Coronary artery (tissue), 2 donors: ENCODE measurements around the gene CHST11.

ENCODE experiments used
- DNase-seq: peaks from one replicate; pipeline ENCODE4 v3.0.0-alpha.2; 2017; ENCODE audit warnings: low spot score
- H3K27ac ChIP-seq, 2 donors: fragments of 200-600 bp; sonication (generic); one replicate each; pipeline ENCODE4 v1.5.1; 2016 to 2019
- H3K4me3 ChIP-seq: fragments of 200-600 bp; sonication (generic); 2 replicates; pipeline ENCODE4 v1.5.1; 2016; ENCODE audit warnings: mild to moderate bottlenecking, moderate library complexity
- TF ChIP-seq, protein P1 (sequence below): fragments of 200-600 bp; sonication (generic); IDR thresholded peaks from one replicate; pipeline ENCODE4 v1.5.1; 2019; ENCODE audit warnings: antibody characterized with exemption

CHST11 gene

DNA sequence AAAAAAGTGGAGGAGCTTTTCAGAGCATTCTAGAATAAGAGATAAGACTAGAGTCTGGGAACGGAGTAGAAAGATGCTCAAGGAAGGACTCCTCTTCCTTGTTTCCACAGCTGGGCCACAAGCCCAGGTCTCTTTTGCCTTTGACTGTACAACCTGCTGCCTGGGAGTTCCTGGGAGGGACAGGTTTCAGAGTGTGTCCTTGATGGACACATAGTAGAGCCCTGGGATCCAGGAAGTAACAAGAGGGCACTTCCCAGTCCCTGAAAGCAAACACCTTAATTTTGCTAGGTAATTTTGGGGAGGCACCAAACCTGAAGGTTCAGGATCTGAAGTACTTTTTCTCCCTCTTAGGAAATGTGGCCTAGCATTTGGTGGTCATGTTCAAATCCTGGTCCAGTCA is 44.4 kb downstream of the CHST11 start:
- TF ChIP-seq, protein P1, sequence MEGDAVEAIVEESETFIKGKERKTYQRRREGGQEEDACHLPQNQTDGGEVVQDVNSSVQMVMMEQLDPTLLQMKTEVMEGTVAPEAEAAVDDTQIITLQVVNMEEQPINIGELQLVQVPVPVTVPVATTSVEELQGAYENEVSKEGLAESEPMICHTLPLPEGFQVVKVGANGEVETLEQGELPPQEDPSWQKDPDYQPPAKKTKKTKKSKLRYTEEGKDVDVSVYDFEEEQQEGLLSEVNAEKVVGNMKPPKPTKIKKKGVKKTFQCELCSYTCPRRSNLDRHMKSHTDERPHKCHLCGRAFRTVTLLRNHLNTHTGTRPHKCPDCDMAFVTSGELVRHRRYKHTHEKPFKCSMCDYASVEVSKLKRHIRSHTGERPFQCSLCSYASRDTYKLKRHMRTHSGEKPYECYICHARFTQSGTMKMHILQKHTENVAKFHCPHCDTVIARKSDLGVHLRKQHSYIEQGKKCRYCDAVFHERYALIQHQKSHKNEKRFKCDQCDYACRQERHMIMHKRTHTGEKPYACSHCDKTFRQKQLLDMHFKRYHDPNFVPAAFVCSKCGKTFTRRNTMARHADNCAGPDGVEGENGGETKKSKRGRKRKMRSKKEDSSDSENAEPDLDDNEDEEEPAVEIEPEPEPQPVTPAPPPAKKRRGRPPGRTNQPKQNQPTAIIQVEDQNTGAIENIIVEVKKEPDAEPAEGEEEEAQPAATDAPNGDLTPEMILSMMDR = no peak
- Histone ChIP-seq H3K4me3 (no peak overlapping the region), H3K27ac (no peak overlapping the region)
- DNase-seq = no peak

DNA sequence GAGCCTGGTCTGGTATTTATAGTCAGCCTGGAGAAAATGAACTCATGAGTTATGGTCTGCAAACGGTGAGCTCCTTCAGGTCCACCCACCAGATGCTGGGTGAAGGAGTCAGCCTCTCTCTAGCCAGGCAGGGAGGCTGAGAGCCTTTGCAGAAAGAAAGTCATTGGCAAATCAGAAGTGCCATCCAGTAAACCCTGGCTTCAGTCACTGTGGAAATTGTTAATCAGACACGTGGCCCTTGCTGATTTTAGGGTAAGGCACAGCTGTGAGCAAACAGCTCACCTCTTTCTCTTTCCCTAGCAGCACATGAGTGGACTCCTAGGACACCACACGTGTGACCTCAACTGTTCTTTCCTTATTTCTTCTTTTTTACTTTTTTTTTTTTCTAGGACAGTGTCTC is 44.9 kb downstream of the CHST11 start:
- H3K4me3 ChIP-seq = no peak overlapping the region
- no peak for DNase-seq
- no peak overlapping the region for H3K27ac ChIP-seq
- TF ChIP-seq, protein P1 = no peak

DNA sequence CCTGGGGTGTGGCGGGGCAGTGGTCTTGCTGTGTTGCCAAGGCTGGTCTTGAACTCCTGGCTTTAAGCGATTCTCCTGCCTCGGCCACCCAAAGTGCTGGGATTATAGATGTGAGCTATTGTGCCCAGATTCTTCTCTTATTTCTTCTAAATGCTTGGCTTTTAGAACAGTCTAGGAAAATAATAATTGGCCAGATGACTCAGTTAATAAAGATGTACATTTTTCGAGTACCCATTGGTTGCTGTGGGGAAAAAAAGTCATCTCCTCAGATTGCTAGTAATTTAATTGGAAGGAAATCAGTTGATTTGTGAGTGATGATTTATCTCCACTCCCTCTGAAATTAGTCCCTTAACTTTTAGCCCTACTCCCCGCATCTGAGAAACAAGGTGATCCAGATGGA is 45.5 kb downstream of the CHST11 start:
- TF ChIP-seq, protein P1 = no peak
- H3K27ac ChIP-seq = no peak overlapping the region

DNA sequence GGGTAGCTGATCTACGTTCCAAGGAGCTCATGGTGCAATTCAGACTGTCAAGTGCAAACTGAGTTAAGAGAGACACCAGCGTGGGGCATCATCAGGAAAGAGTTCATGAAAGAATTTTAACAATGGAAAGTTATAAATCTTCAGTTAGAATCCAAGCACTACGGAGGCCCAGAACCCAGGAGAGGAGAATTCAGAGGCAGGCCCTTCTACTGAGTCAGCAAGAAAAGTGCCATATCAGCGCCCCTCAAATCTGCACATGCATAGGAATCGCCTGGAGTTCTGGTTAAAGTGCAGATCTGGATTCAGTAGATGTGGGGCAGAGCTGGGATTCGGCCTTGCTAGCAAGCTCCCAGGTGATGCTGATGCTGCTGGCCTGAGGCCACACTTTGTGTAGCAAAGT is 45.9 kb downstream of the CHST11 start:
- H3K27ac ChIP-seq = no peak overlapping the region
- TF ChIP-seq, protein P1 = no peak
- H3K4me3 ChIP-seq = no peak overlapping the region
- no peak for DNase-seq

More for the DNA sequence above, 45.5 kb downstream of the CHST11 start:
- DNase-seq = no peak
- no peak overlapping the region for H3K4me3 ChIP-seq

DNA sequence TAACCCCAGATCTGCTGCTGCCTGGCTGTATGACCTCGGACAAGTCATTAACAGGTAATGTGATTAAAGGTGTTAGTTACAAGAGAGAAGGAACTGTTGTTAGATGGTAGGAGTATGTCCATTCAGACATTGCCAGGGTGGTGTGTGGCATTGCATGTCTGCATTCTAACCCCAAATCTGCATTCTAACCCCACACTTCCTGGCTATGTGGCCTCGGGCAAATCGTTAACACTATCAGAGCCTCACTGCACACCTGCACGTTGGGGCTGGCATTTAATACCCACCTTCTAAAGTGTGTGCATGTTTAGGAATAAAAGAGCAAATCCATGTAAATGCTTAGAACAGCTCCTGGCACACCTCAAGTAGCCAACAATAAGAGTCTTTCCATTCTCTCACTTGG is 46.4 kb downstream of the CHST11 start:
- no peak overlapping the region for H3K4me3 ChIP-seq
- H3K27ac ChIP-seq = no peak overlapping the region
- no peak for DNase-seq
- TF ChIP-seq, protein P1 = no peak

DNA sequence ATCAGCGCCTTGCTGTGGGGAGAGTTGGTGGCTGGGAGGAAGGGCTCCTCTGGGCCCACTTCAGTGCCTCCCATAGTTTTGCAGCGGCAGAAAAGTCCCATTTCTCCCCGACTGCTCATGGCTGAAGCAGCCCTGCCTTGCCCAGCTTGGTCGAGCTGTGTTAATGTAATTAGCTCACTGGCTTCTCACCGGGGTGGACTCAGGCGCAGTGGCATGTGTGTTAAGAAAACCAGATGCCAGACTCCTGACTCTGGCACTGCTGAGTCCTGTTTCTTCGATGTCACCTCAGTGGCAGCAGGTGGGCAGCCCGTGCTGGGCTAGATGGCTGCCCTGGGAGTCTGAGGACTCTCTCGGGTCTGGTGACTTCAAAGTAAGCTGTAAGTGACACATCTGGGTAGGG is 47.4 kb downstream of the CHST11 start:
- Histone ChIP-seq H3K27ac (no peak overlapping the region), H3K4me3 (no peak overlapping the region)
- TF ChIP-seq, protein P1 = no peak
- DNase-seq = no peak

DNA sequence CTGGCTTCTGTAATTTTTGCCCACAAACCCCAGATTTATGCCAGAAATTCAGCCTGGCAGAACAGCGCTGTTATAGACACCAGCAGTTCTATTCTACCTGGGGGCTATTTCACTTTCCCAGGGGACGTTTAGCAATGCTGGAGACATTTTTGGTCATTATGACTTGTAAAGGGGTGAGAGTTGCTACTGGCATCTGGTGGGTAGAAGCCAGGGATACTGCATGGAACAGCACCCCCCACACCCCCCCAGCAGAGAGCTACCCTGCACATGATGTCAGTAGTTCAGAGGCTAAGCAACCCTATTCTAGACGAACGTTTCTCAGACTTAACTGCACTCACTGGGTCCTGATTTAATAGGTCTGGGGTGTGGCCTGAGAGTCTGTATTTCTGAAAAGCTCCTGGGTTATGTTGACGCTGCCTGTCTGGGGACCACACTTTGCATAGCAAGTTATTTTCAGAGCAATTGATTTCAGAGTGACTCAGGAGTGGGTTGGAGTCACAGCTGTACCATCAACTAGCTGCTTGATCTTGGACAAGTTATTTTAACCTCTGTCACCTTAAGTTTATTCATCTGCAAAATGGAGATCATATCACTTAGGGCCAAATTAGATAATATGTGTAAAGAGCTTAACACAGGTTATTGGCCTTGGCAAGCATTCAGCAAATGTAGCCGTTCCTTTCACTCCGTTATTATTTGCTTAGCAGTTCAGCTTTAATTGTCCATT is 48.5 kb downstream of the CHST11 start:
- Histone ChIP-seq H3K4me3 (no peak overlapping the region), H3K27ac (no peak overlapping the region)
- TF ChIP-seq, protein P1 = no peak
- DNase-seq = no peak
